ENCODE results near the gene CHRD. TPM values are rescaled to one million over a fixed set of nuclear protein-coding genes. Genes with fewer than 3 reads are reported as not detected.
A peak's percentile ranks its signal among the peaks of the same experiment; 100 is the strongest.

CHRD gene
- total RNA-seq, 4 donors from 2014 or later, result 12.3 to 17.6 (median 16.8) TPM

DNA sequence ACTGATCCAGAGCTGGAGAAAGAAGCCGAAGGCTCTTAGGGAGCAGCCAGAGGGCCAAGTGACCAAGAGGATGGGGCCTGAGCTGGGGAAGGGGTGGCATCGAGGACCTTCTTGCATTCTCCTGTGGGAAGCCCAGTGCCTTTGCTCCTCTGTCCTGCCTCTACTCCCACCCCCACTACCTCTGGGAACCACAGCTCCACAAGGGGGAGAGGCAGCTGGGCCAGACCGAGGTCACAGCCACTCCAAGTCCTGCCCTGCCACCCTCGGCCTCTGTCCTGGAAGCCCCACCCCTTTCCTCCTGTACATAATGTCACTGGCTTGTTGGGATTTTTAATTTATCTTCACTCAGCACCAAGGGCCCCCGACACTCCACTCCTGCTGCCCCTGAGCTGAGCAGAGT, 9.5 kb downstream of the CHRD start:
- Histone ChIP-seq H3K36me3 (peaks cover 0 to 26% (median 10%) of the 10 kb centered on the region in 4 donors), H3K9me3 (no peaks in the 10 kb centered on the region), H3K4me3 (no peak overlapping the region), H3K27ac (replicated peaks in 1 of 4) (no peak overlapping the region), H3K27me3 (peaks cover 0 to 17% (median 0%) of the 10 kb centered on the region in 4 donors), H3K4me1 (no peaks in the 10 kb centered on the region)
- TF ChIP-seq EP300 (IDR thresholded peaks at IDR 0.05) (no peak), POLR2A (IDR thresholded peaks at IDR 0.05; ENCODE audit: low read depth) (no peak), POLR2AphosphoS5 (IDR thresholded peaks at IDR 0.05) (no peak)
- TF ChIP-seq, protein P1, sequence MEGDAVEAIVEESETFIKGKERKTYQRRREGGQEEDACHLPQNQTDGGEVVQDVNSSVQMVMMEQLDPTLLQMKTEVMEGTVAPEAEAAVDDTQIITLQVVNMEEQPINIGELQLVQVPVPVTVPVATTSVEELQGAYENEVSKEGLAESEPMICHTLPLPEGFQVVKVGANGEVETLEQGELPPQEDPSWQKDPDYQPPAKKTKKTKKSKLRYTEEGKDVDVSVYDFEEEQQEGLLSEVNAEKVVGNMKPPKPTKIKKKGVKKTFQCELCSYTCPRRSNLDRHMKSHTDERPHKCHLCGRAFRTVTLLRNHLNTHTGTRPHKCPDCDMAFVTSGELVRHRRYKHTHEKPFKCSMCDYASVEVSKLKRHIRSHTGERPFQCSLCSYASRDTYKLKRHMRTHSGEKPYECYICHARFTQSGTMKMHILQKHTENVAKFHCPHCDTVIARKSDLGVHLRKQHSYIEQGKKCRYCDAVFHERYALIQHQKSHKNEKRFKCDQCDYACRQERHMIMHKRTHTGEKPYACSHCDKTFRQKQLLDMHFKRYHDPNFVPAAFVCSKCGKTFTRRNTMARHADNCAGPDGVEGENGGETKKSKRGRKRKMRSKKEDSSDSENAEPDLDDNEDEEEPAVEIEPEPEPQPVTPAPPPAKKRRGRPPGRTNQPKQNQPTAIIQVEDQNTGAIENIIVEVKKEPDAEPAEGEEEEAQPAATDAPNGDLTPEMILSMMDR (IDR thresholded peaks at IDR 0.05), result no peak
- 65% methylated on average over 5 of the region's 5 CpGs for WGBS
- no peak for DNase-seq (ENCODE audit: extremely low spot score)
- intact Hi-C loops (cut with DNase I), result no loop called here

DNA sequence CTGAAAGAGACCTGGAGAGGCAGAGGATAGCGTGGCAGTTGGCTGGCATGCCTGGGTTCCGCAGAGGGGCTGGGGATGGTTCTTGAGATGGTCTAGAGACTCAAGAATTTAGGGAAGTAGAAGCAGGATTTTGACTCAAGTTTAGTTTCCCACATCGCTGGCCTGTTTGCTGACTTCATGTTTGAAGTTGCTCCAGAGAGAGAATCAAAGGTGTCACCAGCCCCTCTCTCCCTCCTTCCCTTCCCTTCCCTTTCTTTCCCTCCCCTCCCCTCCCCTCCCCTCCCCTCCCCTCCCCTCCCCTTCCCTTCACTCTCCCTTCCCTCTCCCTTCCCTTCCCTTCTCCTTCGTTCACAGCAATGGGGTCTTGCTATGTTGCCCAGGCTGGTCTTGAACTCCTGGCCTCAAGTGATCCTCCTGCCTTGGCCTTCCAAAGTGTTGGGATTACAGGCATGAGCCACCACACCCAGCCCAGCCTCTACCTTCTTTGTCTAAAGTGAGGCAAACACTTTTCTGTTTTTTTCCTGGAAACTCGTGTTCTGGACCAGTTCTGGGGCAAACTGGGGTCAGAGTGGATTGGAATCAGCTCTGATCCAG, 10.2 kb downstream of the CHRD start:
- no peak overlapping the region for H3K4me3 ChIP-seq
- 93% methylated on average over 5 of the region's 5 CpGs for WGBS
- H3K4me1 ChIP-seq, result no peaks in the 10 kb centered on the region
- intact Hi-C loops (cut with DNase I), result no loop called here
- H3K9me3 ChIP-seq, result no peaks in the 10 kb centered on the region
- no peak overlapping the region for H3K27ac ChIP-seq (replicated peaks in 1 of 4)
- TF ChIP-seq POLR2A (IDR thresholded peaks at IDR 0.05; ENCODE audit: low read depth), result no peak
- TF ChIP-seq, protein P1 (IDR thresholded peaks at IDR 0.05), result no peak
- no peak for DNase-seq (ENCODE audit: extremely low spot score)
- peaks cover 0 to 26% (median 8%) of the 10 kb centered on the region in 4 donors for H3K36me3 ChIP-seq
- peaks cover 0 to 15% (median 0%) of the 10 kb centered on the region in 4 donors for H3K27me3 ChIP-seq

DNA sequence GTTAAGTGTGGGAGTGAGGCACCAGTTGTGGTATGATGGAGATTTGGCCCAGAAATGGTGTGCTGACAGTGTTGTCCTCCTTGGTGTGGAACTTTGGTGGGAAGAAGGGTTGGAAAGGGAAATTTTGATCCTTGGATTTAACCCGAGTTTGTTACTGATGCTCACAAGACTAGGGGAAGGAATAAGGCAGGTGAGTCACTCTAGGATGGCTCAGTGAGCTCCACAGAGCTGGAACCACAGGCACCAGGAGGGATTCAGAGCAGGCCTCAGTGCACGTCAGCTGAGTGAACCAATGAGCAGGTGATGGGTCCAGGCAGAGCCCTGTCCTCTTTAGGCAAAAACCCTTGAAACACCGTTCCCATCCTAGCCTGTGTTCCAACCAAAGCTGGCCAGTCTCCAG, 11.4 kb downstream of the CHRD start:
- intact Hi-C loops (cut with DNase I), result no loop called here
- Histone ChIP-seq H3K4me1 (no peaks in the 10 kb centered on the region), H3K9me3 (no peaks in the 10 kb centered on the region), H3K4me3 (no peak overlapping the region), H3K27ac (replicated peaks in 1 of 4) (no peak overlapping the region), H3K27me3 (peaks cover 0 to 9% (median 0%) of the 10 kb centered on the region in 4 donors), H3K36me3 (peaks cover 0 to 21% (median 4%) of the 10 kb centered on the region in 4 donors)
- TF ChIP-seq POLR2A (IDR thresholded peaks at IDR 0.05; ENCODE audit: low read depth) (no peak), EP300 (IDR thresholded peaks at IDR 0.05) (no peak), POLR2AphosphoS5 (IDR thresholded peaks at IDR 0.05) (no peak)
- TF ChIP-seq, protein P1 (IDR thresholded peaks at IDR 0.05), result no peak
- WGBS, result 90% methylated on average over 3 of the region's 3 CpGs
- no peak for DNase-seq (ENCODE audit: extremely low spot score)

DNA sequence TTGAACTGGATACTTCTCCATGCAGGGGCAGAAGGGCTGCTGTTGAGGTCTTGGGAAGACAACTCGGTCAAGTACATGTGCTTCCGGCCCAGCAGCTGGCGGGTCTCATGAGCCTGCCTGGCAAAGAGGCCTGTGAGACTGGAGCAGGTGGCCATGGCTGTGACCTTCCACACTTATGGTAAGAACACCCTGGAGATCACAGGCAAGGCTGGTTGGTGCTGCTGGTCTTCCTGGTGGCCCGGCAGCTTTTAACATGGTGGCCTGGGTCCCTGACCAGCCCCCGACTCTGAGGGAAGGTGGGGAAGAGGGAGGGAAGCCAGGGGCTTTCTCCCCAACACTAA, 15.4 kb downstream of the CHRD start:
- intact Hi-C loops (cut with DNase I), result no loop called here
- WGBS, result 91% methylated on average over 5 of the region's 5 CpGs
- H3K4me3 ChIP-seq, result no peak overlapping the region
- no peaks in the 10 kb centered on the region for H3K27me3 ChIP-seq
- no peaks in the 10 kb centered on the region for H3K36me3 ChIP-seq
- no peak overlapping the region for H3K27ac ChIP-seq (replicated peaks in 1 of 4)
- TF ChIP-seq EP300 (IDR thresholded peaks at IDR 0.05) (no peak), POLR2AphosphoS5 (IDR thresholded peaks at IDR 0.05) (no peak), POLR2A (IDR thresholded peaks at IDR 0.05; ENCODE audit: low read depth) (no peak)
- TF ChIP-seq, protein P1 (IDR thresholded peaks at IDR 0.05), result no peak
- DNase-seq (ENCODE audit: extremely low spot score), result no peak
- no peaks in the 10 kb centered on the region for H3K4me1 ChIP-seq
- H3K9me3 ChIP-seq, result no peaks in the 10 kb centered on the region

DNA sequence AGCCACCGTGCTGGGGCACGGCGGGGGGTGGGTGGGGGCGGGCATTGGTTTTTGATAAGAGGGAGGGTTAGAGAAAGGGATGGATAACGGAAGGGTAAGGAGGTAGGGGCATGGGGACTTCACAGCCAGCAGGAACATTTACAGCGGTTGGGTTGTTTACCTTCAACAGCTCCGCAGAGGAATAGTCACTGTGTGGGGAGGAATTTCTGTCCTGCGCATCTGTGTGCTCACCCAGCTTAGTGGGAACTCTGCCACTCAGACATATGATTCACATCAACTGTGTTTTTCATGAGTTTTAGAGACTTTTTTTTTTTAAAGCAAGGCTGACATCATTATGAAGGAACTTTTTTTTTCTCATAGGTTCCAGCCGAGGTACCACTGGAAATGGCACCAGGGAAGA, 19.6 kb downstream of the CHRD start:
- WGBS, result 34% methylated on average over 9 of the region's 9 CpGs
- TF ChIP-seq POLR2AphosphoS5 (IDR thresholded peaks at IDR 0.05) (peak in 1 of 2 donors; percentile 31), EP300 (IDR thresholded peaks at IDR 0.05) (no peak), POLR2A (IDR thresholded peaks at IDR 0.05; ENCODE audit: low read depth) (no peak)
- intact Hi-C loops (cut with DNase I), result no loop called here
- no peaks in the 10 kb centered on the region for H3K4me1 ChIP-seq
- H3K27ac ChIP-seq (replicated peaks in 1 of 4), result peak overlapping the region in 1 of 4 donors; percentile 6
- no peaks in the 10 kb centered on the region for H3K9me3 ChIP-seq
- H3K36me3 ChIP-seq, result no peaks in the 10 kb centered on the region
- H3K27me3 ChIP-seq, result peaks cover 0 to 22% (median 3%) of the 10 kb centered on the region in 4 donors
- DNase-seq (ENCODE audit: extremely low spot score), result no peak
- H3K4me3 ChIP-seq, result no peak overlapping the region

All from esophagus muscularis mucosa (tissue), 4 donors.